ENCODE data around the gene ABCA7.

Gene ABCA7

GRCh38 chr19:1053176-1054101, 13.5 kb downstream of the ABCA7 start:
- no peak overlapping the region for H3K4me3 ChIP-seq (ENCODE audit: low read depth, low read length)
- DNase-seq (ENCODE audit: low read depth): no peak

- H3K4me3 ChIP-seq (ENCODE audit: low read depth, low read length): no peak overlapping the region
- DNase-seq (ENCODE audit: low read depth): no peak
Measured at GRCh38 chr19:1054102-1055027, 14.5 kb downstream of the ABCA7 start.

GRCh38 chr19:1055028-1055425, 15.1 kb downstream of the ABCA7 start:
- H3K4me3 ChIP-seq (ENCODE audit: low read depth, low read length): no peak overlapping the region
- DNase-seq (ENCODE audit: low read depth): no peak

GRCh38 chr19:1055886-1056620, 16.1 kb downstream of the ABCA7 start:
- DNase-seq (ENCODE audit: low read depth): no peak
- no peak overlapping the region for H3K4me3 ChIP-seq (ENCODE audit: low read depth, low read length)

- no peak overlapping the region for H3K4me3 ChIP-seq (ENCODE audit: low read depth, low read length)
- peak; percentile 39 for DNase-seq (ENCODE audit: low read depth)
Measured at GRCh38 chr19:1057176-1057855, 17.4 kb downstream of the ABCA7 start.

GRCh38 chr19:1058112-1058511, 18.2 kb downstream of the ABCA7 start:
- DNase-seq (ENCODE audit: low read depth): no peak
- H3K4me3 ChIP-seq (ENCODE audit: low read depth, low read length): no peak overlapping the region

- DNase-seq (ENCODE audit: low read depth): no peak
- H3K4me3 ChIP-seq (ENCODE audit: low read depth, low read length): no peak overlapping the region
Measured at GRCh38 chr19:1060689-1061088, 20.8 kb downstream of the ABCA7 start.

- no peak overlapping the region for H3K4me3 ChIP-seq (ENCODE audit: low read depth, low read length)
- no peak for DNase-seq (ENCODE audit: low read depth)
Measured at GRCh38 chr19:1061987-1062386, 22.1 kb downstream of the ABCA7 start.

GRCh38 chr19:1062387-1063029, 22.6 kb downstream of the ABCA7 start:
- H3K4me3 ChIP-seq (ENCODE audit: low read depth, low read length): no peak overlapping the region
- no peak for DNase-seq (ENCODE audit: low read depth)

GRCh38 chr19:1063030-1063908, 23.4 kb downstream of the ABCA7 start:
- DNase-seq (ENCODE audit: low read depth): no peak

GRCh38 chr19:1063909-1064660, 24.2 kb downstream of the ABCA7 start:
- DNase-seq (ENCODE audit: low read depth): no peak
- H3K4me3 ChIP-seq (ENCODE audit: low read depth, low read length): no peak overlapping the region

More at GRCh38 chr19:1063030-1063908, 23.4 kb downstream of the ABCA7 start:
- no peak overlapping the region for H3K4me3 ChIP-seq (ENCODE audit: low read depth, low read length)

GRCh38 chr19:1064661-1065605, 25.0 kb downstream of the ABCA7 start:
- DNase-seq (ENCODE audit: low read depth): no peak
- no peak overlapping the region for H3K4me3 ChIP-seq (ENCODE audit: low read depth, low read length)

GRCh38 chr19:1065606-1066109, 25.8 kb downstream of the ABCA7 start:
- DNase-seq (ENCODE audit: low read depth): no peak
- no peak overlapping the region for H3K4me3 ChIP-seq (ENCODE audit: low read depth, low read length)

- no peak for DNase-seq (ENCODE audit: low read depth)
- no peak overlapping the region for H3K4me3 ChIP-seq (ENCODE audit: low read depth, low read length)
Measured at GRCh38 chr19:1066251-1066747, 26.4 kb downstream of the ABCA7 start.

- H3K4me3 ChIP-seq (ENCODE audit: low read depth, low read length): peak within 1 kb of the TSS; percentile 36
- no peak for DNase-seq (ENCODE audit: low read depth)
Measured at GRCh38 chr19:1066748-1067340, 26.9 kb downstream of the ABCA7 start, which contains the start of gene ARHGAP45. Gene ARHGAP45, plus strand, starts transcription at chr19:1067167. Its CDS starts 239 bp downstream, at chr19:1067406.

All from skeletal muscle cell (primary cell).